ENCODE measurements around the gene IBTK.
"Not testable (repeated sequence)": the region's sequence is repeated elsewhere in the genome, so short reads cannot be mapped to it uniquely, and the experiment has no call there.

Gene IBTK

GRCh38 chr6:82247505-82248272 is at the start of gene IBTK:
TSS of gene IBTK (minus strand) at chr6:82247744. CDS start at chr6:82240486, 7,258 bp downstream.
- peak; percentile 88 for DNase-seq

DNA sequence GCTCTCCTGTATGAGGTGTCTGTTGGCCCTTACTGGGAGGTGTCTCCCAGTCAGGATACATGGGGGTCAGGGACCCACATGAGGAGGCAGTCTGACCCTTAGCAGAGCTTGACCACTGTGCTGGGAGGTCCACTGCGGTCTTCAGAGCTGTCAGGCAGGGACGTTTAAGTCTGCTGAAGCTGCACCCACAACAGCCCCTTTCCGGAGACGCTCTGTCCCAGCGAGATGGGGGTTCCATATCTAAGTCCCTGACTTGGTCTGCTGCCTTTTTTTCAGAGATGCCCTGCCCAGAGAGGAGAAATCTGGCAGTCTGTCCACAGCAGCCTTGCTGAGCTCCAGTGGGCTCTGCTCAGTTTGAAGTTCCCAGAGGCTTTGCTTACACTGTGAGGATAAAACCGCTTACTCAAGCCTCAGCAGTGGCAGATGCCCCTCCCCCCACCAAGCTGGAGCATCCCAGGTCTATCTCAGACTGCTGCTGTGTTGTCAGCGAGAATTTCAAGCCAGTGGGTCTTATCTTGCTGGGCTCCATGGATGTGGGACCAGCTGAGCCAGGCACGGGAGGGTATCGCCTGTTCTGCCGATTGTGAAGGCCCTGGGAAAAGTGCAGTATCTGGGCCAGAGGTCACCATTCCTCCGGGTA is 36.3 kb upstream of the IBTK start:
- DNase-seq: no peak

DNA sequence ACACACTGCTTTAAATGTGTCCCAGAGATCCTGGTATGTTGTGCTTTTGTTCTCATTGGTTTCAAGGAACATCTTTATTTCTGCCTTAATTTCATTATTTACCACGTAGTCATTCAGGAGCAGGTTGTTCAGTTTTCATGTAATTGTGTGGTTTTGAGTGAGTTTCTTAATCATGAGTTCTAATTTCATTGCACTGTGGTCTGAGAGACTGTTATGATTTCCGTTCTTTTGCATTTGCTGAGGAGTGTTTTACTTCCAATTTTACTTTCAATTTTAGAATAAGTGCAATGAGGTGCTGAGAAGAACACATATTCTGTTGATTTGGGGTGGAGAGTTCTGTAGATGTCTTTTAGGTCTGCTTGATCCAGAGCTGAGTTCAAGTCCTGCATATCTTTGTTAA is 34.0 kb upstream of the IBTK start:
- not testable (repeated sequence) for DNase-seq

GRCh38 chr6:82277686-82278085 is 30.1 kb upstream of the IBTK start:
- no peak for DNase-seq

- DNase-seq: no peak
Observed at GRCh38 chr6:82275686-82276085, 28.1 kb upstream of the IBTK start.

DNA sequence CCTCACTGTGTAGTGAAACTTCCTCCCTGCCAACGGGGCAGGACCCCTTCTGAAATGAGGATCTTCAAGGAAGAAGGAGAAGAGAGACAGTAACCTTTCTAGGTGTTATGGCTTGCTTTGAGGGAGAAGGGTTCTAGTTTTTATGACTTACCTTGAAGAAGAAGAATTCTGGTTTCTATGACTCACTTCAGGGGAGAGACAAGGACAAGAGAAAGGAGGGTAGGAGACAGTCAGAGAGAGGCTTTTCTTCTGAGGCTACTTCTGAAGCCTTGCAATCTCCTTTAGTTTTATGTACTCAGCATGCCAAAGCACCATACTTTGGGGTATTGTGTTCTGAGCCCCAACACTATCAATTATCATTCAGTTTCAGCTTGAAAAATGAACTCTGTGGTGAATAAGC is 25.8 kb upstream of the IBTK start:
- DNase-seq: no peak

GRCh38 chr6:82270881-82271635 is 23.5 kb upstream of the IBTK start:
- DNase-seq: no peak

DNA sequence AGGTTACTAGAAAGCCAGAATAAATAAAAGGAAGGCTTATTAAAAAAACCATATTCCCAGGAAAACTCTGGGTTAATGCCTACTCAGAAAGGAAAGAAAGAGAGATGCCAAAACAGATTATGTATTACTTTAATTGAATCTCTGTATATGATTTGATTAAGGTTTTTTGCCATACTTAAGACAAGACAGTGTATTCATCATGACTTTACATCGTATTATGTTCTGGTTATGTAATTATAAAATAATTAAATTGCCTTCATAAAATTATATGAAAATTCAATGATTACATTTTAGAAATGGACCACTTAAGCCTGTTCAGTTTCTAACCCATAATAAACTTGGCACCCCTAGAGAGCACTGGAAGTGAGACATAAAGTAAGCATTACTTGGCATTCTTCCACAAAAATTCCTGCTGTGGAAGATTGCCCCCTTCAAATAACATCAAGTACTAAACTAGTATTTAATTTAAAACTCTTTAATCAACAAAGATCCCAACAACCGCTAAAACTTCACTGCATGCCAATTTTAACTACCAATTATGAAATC is 20.8 kb upstream of the IBTK start:
- no peak for DNase-seq

DNA sequence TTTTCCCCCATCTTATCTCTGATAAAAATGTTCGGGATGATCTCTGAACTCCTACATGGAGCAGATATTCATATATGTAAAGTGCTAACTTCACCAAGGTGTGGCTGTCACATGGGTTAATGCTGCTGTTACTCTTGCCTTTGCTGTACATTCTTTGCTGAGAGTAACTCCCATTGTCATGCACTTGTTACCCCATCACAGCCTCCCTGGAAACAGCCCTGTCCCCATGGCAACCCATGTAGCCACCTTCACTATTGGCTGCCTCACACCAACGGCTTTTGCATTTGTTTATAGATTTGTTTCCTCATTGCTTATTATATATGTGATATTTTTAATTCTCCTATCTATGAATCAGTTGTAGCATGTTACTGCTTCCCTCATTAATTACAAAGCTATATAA is 17.3 kb upstream of the IBTK start:
- no peak for DNase-seq

GRCh38 chr6:82264321-82264720 is 16.8 kb upstream of the IBTK start:
- DNase-seq: no peak

GRCh38 chr6:82263916-82264315 is 16.4 kb upstream of the IBTK start:
- no peak for DNase-seq

DNA sequence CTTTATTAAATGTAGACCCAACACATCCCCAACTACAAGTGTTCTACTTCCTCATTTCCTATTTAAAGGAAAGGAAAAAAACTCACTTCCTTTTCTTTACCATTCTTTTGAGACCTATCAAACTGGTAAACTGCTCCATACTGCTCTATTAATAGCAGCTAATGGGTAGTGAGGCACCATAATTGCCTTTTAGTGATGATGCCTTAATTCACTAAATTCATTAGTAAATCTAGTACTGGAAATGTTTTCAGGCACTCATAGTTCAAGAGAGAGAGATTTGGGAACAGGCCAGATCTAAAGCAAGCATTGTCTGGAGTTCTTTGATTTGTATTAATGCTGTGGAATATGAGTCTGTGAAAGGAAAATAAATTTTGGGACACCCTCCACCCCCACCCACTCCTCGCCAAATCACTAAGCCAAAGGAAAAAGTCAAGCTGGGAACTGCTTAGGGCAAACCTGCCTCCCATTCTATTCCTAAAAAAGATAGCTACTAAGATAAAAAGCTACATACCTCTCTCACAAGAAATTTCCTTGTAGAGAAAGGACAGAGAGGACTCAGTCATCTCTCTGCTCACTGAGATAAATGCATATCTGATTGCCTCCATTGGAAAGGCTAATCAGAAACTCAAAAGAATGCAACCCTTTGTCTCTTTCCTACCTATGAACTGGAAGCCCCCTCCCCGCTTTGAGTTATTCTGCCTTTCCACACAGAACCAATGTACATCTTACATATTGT is 13.6 kb upstream of the IBTK start:
- DNase-seq: no peak

DNA sequence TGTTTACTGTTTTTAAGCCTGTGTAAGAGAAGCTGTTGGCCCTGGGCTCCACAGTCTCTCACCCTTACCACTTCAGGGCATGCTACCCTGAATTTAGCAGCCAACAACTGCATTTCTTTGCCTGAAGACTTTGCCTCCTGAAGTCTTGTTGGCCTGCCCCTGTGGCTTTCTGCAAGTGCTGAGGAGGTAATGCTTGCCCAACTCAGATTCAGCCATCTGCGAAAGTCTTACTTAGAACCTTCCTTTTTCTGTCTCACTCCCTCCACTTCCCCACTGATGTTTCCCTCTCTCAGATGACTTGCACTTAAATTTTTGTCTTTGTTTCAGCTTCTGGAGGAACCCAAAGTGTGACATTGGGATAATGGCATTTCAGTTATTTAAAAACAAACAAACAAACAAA is 11.8 kb upstream of the IBTK start:
- DNase-seq: no peak

- DNase-seq: no peak
Observed at GRCh38 chr6:82257088-82257774, 9.7 kb upstream of the IBTK start.

GRCh38 chr6:82254722-82255121 is 7.2 kb upstream of the IBTK start:
- not testable (repeated sequence) for DNase-seq

DNA sequence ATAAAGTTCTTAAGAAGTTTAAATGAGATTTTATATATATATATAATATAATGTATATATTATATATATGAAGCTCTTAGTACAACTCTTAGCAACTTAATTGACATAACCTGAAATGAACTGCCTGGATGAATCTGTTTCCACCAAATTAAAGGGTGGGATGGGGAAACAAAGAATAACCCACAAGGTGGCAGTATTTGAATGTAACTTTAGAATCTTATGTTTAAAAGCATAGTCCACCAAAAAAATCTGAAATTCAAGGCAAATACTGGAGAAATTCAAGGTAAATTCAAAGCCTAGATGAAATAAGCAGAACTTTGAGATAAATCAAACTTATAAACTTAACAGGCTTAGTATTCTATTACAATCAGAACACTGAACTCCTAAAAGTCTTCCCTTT is 4.4 kb upstream of the IBTK start:
- DNase-seq: no peak

DNA sequence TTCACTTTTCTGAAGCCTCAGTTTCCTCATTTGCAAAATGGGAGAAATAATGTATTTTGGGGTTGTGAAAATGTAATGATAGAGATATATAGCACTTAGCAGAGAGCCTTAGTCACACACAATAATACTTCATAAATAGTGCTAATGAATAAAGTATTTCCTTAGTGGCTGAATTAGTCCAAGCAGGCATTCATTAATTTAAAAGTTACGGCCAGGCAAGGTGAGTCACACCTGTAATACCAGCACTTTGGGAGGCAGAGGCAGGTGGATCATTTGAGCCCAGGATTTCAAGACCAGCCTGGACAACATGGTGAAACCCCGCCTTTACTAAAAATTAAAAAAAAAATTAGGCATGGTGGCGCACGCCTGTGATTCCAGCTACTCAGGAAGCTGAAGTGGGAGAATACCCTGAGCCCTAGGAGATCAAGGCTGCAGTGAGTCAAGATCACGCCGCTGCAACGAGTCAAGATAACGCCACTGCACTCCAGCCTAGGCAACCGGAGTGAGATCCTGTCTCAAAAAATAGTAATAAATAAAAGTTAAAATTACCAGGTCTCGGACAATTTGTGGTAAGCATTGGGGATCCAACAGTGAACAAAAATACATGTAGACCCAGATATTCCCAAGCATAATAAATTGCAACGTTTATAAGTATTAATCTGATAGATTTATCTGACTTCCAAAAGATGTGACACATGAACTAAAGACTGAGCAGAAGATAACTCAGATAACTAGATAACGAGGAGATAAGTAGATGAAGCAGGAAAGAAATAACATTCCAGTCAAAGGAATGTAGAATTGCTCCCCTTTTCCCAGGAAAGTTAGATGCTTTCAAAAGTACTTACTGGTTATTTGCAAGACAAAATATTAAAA is 2.1 kb upstream of the IBTK start:
- DNase-seq: no peak

- DNase-seq: peak; percentile 29
Observed at GRCh38 chr6:82248273-82248735, 760 bp upstream of the IBTK start.

- no peak for DNase-seq
Observed at GRCh38 chr6:82246802-82247504, 591 bp downstream of the IBTK start.

DNA sequence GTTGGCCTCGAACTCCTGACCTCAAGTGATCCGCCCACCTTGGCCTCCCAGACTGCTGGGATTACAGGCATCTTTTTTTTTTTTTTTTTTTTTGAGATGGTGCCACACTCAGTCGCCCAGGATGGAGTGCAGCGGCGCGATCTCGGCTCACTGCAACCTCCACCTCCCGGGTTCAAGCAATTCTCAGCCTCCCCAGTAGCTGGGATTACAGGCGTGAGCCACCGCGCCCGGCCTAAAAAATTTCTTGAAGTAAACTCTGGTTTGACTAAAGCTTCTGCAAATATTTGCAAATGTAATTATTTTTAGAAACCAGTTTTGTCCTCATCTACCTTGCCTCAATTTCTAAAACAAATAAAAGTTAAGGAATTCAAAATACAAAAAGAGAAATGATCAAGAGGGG is 1.2 kb downstream of the IBTK start:
- DNase-seq: no peak
